Neutrophil (primary cell): ENCODE measurements around the gene SRR.

Experiments used
- H3K27ac ChIP-seq: fragments of 200-600 bp; sonication (generic); 2 replicates; pipeline ENCODE4 v1.5.1; 2016; ENCODE audit warnings: mild to moderate bottlenecking, moderate library complexity
- H3K27me3 ChIP-seq: fragments of 200-600 bp; sonication (generic); 2 replicates; pipeline ENCODE4 v1.6.0; 2016; ENCODE audit warnings: mild to moderate bottlenecking
- H3K36me3 ChIP-seq: fragments of 200-600 bp; sonication (generic); 2 replicates; pipeline ENCODE4 v1.5.1; 2017
- H3K4me1 ChIP-seq, 2 experiments: fragments of 200-600 bp in 1 of 2; sonication (generic) in 1 of 2; 1 replicate in 1 of 2; 2 replicates in 1 of 2; pipeline versions ENCODE4 v1.5.1 to v1.6.1; 2013 to 2016; ENCODE audit warnings: low read depth in 1 of 2, low read length in 1 of 2, mild to moderate bottlenecking in 1 of 2, moderate library complexity in 1 of 2; ENCODE audit not compliant: control insufficient read depth in 1 of 2, insufficient read depth in 1 of 2
- H3K4me3 ChIP-seq, 2 experiments: fragments of 200-600 bp in 1 of 2; sonication (generic) in 1 of 2; 1 replicate in 1 of 2; 2 replicates in 1 of 2; pipeline ENCODE4 v1.5.1; 2013 to 2016; ENCODE audit warnings: low read depth in 1 of 2, low read length in 1 of 2, mild to moderate bottlenecking in 1 of 2, moderate library complexity in 1 of 2
- H3K9me3 ChIP-seq: fragments of 200-600 bp; sonication (generic); 2 replicates; pipeline ENCODE4 v1.5.1; 2016
- TF ChIP-seq, protein P1 (sequence below): fragments of 200-600 bp; sonication (generic); IDR thresholded peaks from 2 replicates; pipeline ENCODE4 v1.5.1; 2016; ENCODE audit warnings: antibody characterized with exemption

The SRR gene

DNA sequence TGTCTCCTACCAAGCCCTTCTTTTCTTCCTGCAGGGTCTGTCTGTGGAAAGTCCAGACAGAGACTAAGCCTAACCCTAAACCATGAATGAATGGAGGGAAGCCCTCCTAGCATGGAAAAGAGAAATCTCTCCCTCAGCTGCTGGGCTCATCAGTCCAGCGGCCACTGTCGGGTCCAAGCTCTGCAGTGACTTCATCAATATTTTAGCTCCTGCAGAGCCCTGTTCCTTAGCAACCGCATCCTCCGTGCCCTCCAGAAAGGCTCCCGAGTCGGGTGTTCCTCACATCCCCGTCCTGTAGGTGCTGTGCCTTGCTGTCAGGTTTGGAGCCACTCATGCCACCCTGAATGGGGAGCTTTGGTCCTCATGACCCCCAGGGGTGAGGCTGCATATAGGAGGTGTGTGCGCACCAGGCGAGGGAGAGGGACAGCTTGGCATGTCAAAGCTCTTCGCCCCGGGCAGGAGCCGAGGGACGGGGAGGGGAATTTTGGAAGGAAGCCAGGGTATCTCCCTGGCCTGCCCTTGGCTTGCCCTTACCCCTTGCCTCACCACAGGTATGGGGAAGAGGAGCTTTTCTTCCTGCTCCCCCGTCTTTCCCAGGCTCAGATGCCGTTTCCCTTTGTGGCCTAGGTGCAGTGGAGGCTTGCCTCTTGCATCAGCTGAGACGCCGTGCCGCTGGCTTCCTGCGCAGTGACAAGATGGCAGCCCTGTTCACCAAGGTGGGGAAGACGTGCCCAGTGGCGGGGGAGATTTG, 57.4 kb downstream of the SRR start:
- peaks cover 63% of the 10 kb centered on the region for H3K36me3 ChIP-seq

DNA sequence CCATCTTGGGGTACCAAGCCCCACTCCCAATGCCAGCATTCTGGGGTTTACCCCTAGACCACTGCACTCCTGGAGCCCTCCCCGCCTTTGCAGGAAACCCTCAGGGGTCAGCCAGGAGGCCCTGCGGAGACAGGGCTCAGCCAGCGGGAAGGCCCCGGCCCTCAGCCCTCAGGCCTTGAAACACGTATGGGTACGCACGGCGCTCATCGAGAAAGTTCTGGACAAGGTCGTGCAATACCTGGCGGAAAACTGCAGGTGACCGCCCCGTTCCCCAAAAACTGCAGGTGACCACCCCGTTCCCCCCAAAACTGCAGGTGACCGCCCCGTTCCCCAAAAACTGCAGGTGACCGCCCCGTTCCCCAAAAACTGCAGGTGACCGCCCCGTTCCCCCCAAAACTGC, 58.3 kb downstream of the SRR start:
- Histone ChIP-seq H3K9me3 (no peaks in the 10 kb centered on the region), H3K4me1 (no peaks in the 10 kb centered on the region), H3K27me3 (no peaks in the 10 kb centered on the region), H3K27ac (no peak overlapping the region), H3K4me3 (no peak overlapping the region), H3K36me3 (peaks cover 71% of the 10 kb centered on the region)
- TF ChIP-seq, protein P1, sequence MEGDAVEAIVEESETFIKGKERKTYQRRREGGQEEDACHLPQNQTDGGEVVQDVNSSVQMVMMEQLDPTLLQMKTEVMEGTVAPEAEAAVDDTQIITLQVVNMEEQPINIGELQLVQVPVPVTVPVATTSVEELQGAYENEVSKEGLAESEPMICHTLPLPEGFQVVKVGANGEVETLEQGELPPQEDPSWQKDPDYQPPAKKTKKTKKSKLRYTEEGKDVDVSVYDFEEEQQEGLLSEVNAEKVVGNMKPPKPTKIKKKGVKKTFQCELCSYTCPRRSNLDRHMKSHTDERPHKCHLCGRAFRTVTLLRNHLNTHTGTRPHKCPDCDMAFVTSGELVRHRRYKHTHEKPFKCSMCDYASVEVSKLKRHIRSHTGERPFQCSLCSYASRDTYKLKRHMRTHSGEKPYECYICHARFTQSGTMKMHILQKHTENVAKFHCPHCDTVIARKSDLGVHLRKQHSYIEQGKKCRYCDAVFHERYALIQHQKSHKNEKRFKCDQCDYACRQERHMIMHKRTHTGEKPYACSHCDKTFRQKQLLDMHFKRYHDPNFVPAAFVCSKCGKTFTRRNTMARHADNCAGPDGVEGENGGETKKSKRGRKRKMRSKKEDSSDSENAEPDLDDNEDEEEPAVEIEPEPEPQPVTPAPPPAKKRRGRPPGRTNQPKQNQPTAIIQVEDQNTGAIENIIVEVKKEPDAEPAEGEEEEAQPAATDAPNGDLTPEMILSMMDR = no peak

More for the DNA sequence above, 57.4 kb downstream of the SRR start:
- H3K4me3 ChIP-seq = no peak overlapping the region
- H3K27me3 ChIP-seq = no peaks in the 10 kb centered on the region
- H3K9me3 ChIP-seq = no peaks in the 10 kb centered on the region
- H3K27ac ChIP-seq = no peak overlapping the region
- TF ChIP-seq, protein P1 = no peak
- no peaks in the 10 kb centered on the region for H3K4me1 ChIP-seq

DNA sequence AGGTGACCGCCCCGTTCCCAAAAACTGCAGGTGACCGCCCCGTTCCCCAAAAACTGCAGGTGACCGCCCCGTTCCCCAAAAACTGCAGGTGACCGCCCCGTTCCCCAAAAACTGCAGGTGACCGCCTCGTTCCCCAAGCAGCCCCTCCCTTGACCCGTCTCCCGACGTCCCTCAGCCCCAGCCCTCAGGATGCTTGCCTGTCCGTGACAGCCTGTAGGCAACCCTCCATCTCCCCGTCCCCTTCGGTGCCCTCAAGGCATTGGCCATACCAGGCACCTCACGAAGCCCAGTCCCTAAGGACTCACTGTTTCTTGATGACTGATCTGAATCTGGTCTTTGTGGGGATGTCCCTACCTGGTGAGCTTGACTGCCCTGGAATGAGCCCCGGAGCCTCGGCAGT, 58.7 kb downstream of the SRR start:
- TF ChIP-seq, protein P1 = no peak
- no peaks in the 10 kb centered on the region for H3K4me1 ChIP-seq
- peaks cover 75% of the 10 kb centered on the region for H3K36me3 ChIP-seq
- no peaks in the 10 kb centered on the region for H3K27me3 ChIP-seq
- H3K9me3 ChIP-seq = no peaks in the 10 kb centered on the region
- no peak overlapping the region for H3K27ac ChIP-seq
- H3K4me3 ChIP-seq = no peak overlapping the region

DNA sequence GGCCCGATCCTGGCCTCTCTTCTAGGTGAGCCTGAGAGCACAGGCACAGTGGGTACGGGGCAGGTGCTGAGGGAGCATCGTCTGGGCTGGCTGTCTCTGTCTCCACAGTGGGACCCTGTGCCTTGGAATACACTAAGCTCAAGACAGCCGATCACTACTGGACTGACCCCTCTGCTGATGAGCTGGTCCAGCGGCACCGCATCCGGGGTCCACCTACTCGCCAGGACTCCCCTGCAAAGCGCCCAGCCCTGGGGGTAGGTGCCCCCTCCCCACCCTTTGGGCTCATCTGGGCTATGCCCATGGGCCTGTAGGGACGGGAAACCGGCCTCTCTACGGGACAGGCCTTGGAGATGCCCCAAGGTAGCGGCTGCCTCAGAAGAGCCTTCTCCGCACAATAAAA, 59.1 kb downstream of the SRR start:
- no peaks in the 10 kb centered on the region for H3K9me3 ChIP-seq
- H3K27me3 ChIP-seq = no peaks in the 10 kb centered on the region
- no peak overlapping the region for H3K4me3 ChIP-seq
- H3K27ac ChIP-seq = no peak overlapping the region
- TF ChIP-seq, protein P1 = no peak
- peaks cover 80% of the 10 kb centered on the region for H3K36me3 ChIP-seq
- H3K4me1 ChIP-seq = no peaks in the 10 kb centered on the region

DNA sequence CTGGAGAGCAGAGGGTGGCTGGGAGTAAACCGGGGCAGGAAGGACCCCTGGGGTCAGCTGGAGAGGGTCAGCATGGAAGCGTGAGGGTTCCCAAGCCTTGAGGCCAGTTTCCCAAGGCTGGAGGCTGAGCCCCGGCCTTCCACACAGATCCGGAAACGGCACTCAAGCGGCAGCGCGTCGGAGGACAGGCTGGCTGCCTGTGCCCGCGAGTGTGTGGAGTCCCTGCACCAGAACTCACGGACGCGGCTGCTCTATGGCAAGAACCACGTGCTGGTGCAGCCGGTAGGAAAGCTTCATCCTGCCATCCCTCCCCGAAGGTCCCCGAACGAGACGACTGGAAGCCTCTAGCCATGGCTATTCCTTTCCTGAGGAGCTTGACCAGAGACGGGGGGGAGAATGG, 59.6 kb downstream of the SRR start:
- H3K27ac ChIP-seq = no peak overlapping the region

More for the DNA sequence above, 59.6 kb downstream of the SRR start:
- TF ChIP-seq, protein P1 = no peak
- peaks cover 0 to under 1% of the 10 kb centered on the region in 2 experiments for H3K4me1 ChIP-seq
- no peak overlapping the region for H3K4me3 ChIP-seq
- H3K9me3 ChIP-seq = no peaks in the 10 kb centered on the region
- H3K36me3 ChIP-seq = peaks cover 82% of the 10 kb centered on the region
- H3K27me3 ChIP-seq = no peaks in the 10 kb centered on the region
